ENCODE data around the gene CHST11. TPM values are rescaled to one million over a fixed set of nuclear protein-coding genes. Genes with fewer than 3 reads are reported as not detected.

The CHST11 gene
- total RNA-seq, 1 experiment from 2014 or later = 8.4 TPM

- DNase-seq (ENCODE audit: low spot score) = no peak
Measured at GRCh38 chr12:104628831-104629135, 172.0 kb downstream of the CHST11 start.

- no peak for DNase-seq (ENCODE audit: low spot score)
Measured at GRCh38 chr12:104630230-104630670, 173.5 kb downstream of the CHST11 start.

DNA sequence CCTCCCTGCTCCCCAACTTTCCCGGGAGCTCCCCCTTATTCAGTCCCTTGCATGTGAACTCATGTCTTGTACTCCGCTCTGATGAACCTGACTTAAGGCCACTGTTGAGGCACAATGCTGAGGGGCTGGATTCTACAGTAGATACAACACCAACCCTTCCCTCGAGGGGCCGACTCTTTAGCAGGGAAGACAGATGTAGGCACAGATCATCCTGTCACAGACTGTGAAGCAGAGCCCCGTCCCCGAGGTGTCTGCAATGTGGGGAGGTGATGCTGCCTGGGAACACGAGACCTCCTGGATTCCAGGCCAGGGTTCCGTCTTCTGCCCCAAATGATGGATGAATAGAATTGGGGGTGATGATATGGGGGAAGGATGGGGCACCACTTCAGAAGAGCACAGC lies 175.1 kb downstream of the CHST11 start:
- DNase-seq (ENCODE audit: low spot score) = no peak

GRCh38 chr12:104632724-104633201 lies 176.0 kb downstream of the CHST11 start:
- DNase-seq (ENCODE audit: low spot score) = no peak

DNA sequence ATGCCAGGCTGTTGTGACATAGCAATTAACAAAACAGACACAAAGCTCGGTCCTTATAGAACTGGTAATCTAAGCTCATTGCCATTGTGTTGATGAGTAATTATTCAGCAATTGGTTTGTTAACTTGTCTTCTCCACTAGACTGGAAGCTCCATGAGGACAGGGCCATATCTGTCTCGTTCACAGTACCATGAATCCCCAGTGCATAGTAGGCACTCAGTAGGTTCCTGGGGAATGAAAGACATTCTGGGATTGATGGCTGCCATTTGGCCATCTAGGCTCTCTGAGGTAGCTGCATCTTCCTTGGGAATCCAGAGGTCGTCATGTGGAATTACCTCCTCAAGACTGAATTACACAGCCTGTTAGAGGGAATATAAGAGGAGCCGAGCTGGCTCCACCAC lies 177.3 kb downstream of the CHST11 start:
- no peak for DNase-seq (ENCODE audit: low spot score)

- DNase-seq (ENCODE audit: low spot score) = no peak
Measured at GRCh38 chr12:104634852-104635251, 178.1 kb downstream of the CHST11 start.

DNA sequence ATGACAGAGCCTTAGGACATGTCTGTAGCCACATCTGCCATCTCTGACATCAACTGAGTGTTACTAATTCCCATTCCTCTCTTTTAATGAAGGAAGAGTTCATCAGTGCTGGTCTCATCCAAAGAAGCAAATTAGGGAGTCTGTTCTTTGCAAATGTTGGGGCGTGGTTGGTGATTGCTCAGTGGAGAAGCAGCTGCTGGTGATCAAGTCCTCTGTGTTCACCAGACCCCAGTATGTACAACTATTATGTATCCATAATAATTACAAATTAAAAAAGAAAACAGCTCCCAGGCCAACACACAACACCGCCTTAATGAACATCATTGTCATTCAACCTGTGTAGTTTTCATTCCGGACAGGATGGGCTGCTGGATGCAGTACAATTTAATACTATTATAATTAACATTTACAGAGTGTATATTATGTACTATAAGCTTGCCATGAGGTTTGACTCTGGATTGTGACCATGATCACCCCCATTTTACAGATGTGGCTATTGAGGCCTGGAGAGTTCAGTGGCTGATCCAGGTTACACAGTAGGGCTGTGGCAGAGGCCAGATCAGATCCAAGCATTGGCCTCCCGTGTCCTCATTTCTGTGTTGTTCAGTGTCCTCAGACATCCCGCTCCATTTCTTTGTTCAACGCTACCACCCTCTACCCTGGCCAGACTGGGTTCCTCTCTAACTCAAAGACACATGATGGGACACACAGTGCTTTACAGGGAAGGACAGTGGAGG lies 179.0 kb downstream of the CHST11 start:
- DNase-seq (ENCODE audit: low spot score) = no peak

DNA sequence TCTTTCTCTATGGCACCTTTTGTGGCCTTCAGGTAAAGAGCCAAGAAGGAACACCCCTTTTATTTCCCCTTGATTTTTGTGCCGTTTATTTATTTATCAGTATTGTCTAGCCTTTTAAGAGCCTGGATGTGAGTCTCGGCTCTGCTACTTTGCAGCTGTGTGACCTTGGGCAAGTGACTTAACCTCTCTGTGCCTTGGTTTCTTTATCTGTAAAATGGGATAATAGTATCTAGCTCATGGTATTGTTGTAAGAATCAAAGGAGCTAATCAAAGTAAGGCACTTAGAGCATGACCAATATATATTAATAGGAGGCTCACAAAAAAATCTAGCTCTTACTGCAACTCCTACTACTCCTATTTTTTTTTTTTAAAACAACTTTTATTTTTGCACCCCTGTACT lies 179.7 kb downstream of the CHST11 start:
- DNase-seq (ENCODE audit: low spot score) = no peak

GRCh38 chr12:104637604-104638003 lies 180.9 kb downstream of the CHST11 start:
- no peak for DNase-seq (ENCODE audit: low spot score)

DNA sequence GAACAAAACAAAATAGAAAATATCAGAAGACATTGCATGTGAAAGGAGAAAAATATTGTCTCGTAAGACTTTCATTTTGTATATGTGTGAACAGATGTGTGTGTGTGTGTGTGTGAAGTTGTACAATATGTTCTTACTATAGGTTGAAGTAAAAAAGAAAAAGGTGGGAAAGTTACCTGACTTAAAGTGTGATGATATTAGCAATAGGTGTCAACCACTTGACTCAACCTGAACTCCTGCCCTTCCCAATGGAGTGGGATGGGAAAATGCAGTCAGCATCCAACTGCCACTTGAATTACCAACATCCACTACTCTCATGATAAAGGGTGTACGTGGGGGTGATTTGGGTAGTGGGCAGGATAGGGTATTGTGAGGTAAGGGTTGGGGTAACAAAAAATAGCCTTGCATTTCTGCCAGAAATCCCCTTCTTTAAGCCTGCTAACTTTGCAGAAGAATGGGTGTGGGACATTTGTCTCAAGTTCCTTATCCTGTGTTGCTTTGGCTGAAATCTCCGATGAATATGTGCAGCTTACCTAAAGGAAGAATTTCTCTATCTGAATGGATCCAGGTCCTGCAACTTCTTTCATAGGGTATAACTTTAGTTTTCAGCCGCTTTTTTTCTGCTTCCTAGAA lies 181.6 kb downstream of the CHST11 start:
- DNase-seq (ENCODE audit: low spot score) = no peak

DNA sequence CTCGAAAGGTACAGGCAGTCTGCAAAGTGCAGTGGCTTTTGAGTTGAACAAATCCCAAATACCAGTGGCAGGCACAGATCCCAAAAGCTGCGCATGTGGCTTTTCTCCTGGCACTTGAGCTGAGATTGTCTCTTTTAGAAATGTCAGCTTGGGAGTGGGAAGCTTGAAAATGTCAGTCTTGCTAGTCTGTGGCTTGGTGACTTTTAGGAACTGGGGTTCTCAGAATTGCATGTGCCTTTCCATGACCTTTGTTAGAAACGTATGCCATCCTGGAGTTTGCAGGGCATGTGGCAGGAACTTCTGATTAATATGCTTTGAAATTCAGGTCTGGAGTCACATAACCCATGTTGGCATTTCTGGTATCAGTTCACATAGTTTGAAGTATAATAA lies 182.1 kb downstream of the CHST11 start:
- no peak for DNase-seq (ENCODE audit: low spot score)

DNA sequence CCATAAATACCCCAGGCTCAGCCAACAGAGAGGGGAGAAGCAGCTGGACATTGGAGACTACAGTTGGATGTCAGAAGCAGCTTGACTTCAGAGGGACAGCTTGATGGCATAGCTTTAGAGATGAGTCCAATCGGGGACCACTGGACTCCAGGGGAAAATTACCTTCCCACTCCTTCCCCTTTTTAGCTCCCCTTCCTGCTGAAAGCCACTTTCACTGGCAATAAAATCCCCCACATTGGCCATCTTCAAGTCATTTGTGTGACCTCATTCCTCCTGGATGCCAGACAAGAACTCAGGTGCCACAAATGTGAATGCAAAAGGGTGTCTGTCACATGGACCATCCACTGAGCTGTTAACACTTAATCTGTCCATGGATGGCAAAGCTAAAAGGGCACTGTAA lies 184.2 kb downstream of the CHST11 start:
- DNase-seq (ENCODE audit: low spot score) = no peak

DNA sequence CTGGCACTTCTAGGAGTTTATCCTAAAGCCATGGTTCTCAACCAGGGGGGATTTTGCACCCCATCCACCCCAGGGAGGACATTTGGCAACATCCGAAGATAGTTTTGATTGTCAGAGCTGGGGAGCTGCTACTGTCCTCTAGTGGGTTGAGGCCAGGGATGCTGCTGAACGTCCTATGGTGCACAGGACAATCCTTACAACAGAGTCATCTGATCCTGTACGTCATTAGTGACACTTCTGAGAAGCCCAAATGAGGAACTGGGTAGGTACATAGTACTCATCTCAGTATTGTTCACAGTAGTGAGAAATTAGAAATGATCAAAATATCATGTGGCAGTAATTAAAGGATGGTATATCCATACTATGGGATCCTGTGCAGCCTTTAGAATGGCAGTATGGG lies 185.1 kb downstream of the CHST11 start:
- no peak for DNase-seq (ENCODE audit: low spot score)

- DNase-seq (ENCODE audit: low spot score) = no peak
Measured at GRCh38 chr12:104643093-104643818, 186.5 kb downstream of the CHST11 start.

GRCh38 chr12:104643819-104644669 lies 187.3 kb downstream of the CHST11 start:
- DNase-seq (ENCODE audit: low spot score) = no peak

GRCh38 chr12:104648756-104649155 lies 192.0 kb downstream of the CHST11 start:
- no peak for DNase-seq (ENCODE audit: low spot score)

- no peak for DNase-seq (ENCODE audit: low spot score)
Measured at GRCh38 chr12:104649217-104649824, 192.6 kb downstream of the CHST11 start.

DNA sequence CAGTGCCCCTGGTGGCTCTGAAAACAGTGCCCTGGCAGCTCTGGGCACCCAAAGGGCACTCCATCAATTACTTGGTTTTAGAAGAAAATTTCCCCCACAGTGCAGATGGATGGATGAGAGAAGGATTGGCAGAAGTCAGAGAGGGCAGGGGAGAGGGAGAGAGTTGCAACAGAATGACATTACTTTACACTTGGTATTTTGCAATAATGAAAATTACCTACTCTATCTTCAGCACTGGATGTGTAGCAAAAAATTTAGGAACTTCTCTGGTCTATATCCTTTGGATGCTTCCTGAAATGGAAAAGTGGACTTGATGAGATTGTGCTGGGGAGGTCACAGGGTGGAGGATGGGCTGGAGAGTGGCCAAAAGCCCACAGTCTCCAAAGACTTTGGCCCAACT lies 193.2 kb downstream of the CHST11 start:
- no peak for DNase-seq (ENCODE audit: low spot score)

GRCh38 chr12:104650541-104650940 lies 193.8 kb downstream of the CHST11 start:
- no peak for DNase-seq (ENCODE audit: low spot score)

GRCh38 chr12:104651811-104652210 lies 195.1 kb downstream of the CHST11 start:
- DNase-seq (ENCODE audit: low spot score) = no peak

DNA sequence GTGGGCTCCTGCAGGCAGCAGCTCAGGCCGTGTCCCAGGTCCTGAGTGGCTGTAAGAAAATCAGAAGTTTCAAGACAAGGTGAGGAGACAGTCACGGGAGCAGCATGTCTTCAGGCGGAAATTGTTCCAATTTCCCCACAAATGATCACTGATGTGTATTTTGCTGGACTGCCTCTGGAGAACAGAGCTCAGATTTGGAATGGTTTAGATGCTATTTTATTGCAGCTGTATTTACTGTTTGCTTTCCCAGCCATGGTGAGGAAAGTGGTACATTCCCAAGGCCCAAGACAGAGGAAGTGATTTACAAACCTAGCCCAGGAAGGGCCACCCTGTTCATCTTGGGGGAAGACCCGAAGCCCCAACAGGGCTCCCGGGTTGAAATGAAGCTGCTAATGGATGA lies 195.6 kb downstream of the CHST11 start:
- no peak for DNase-seq (ENCODE audit: low spot score)

GRCh38 chr12:104652910-104653309 lies 196.2 kb downstream of the CHST11 start:
- DNase-seq (ENCODE audit: low spot score) = no peak
